ENCODE results near the gene ZBTB8A. TPM values are rescaled to one million over a fixed set of nuclear protein-coding genes. Genes with fewer than 3 reads are reported as not detected.
"Not testable (repeated sequence)": the region's sequence is repeated elsewhere in the genome, so short reads cannot be mapped to it uniquely, and the experiment has no call there.

The ZBTB8A gene
- total RNA-seq, 1 donor from 2014 or later, result 10.1 TPM

DNA sequence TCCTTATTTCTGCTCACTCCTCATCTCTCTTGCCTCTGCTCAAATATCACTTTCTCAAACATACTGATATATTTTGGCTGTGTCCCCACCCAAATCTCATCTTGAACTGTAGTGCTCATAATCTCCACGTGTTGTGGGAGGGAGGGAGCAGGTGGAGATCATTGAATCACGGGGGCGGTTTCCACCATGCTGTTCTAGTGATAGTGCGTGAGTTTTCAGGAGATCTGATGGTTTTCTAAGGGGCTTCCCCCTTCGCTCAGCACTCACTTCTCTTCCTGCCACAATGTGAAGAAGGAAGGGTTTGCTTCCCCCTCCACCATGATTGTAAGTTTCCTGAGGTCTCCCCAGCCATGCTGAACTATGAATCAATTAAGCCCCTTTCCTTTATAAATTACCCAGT is 84.5 kb downstream of the ZBTB8A start:
- Histone ChIP-seq H3K9me3 (no peaks in the 10 kb centered on the region), H3K27ac (no peak overlapping the region), H3K4me3 (no peak overlapping the region), H3K4me1 (no peaks in the 10 kb centered on the region), H3K36me3 (peaks cover 0 to 19% of the 10 kb centered on the region in 2 donors), H3K27me3 (no peaks in the 10 kb centered on the region)
- no peak for DNase-seq (ENCODE audit: extremely low spot score in 2 of 2)
- intact Hi-C loops (cut with DNase I), result no loop called here
- TF ChIP-seq POLR2A (IDR thresholded peaks at IDR 0.05) (no peak), POLR2AphosphoS5 (IDR thresholded peaks at IDR 0.05; ENCODE audit: insufficient read depth in 1 of 2, low read depth in 1 of 2) (no peak)
- TF ChIP-seq, protein P1, sequence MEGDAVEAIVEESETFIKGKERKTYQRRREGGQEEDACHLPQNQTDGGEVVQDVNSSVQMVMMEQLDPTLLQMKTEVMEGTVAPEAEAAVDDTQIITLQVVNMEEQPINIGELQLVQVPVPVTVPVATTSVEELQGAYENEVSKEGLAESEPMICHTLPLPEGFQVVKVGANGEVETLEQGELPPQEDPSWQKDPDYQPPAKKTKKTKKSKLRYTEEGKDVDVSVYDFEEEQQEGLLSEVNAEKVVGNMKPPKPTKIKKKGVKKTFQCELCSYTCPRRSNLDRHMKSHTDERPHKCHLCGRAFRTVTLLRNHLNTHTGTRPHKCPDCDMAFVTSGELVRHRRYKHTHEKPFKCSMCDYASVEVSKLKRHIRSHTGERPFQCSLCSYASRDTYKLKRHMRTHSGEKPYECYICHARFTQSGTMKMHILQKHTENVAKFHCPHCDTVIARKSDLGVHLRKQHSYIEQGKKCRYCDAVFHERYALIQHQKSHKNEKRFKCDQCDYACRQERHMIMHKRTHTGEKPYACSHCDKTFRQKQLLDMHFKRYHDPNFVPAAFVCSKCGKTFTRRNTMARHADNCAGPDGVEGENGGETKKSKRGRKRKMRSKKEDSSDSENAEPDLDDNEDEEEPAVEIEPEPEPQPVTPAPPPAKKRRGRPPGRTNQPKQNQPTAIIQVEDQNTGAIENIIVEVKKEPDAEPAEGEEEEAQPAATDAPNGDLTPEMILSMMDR (IDR thresholded peaks at IDR 0.05), result no peak

DNA sequence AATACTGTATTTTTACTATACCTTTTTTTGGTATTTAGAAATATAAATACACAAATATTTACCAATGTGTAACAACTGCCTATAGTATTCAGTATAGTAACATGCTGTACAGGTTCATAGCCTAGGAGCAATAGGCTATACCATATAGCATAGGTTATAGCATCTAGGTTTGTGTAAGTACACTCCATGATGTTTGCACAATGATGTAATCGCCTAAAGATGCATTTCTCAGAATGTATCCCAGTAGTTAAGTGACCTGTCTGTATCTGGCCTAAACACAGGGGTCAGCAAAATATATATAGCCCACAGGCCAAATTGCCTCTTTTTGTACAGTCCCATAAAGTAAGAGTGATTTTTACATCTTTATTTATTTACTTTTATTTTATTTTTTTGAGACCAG is 86.9 kb downstream of the ZBTB8A start:
- H3K4me3 ChIP-seq, result no peak overlapping the region
- TF ChIP-seq POLR2AphosphoS5 (IDR thresholded peaks at IDR 0.05; ENCODE audit: insufficient read depth in 1 of 2, low read depth in 1 of 2), result no peak
- no peak for TF ChIP-seq POLR2A (IDR thresholded peaks at IDR 0.05)
- TF ChIP-seq, protein P1 (IDR thresholded peaks at IDR 0.05), result no peak
- no peaks in the 10 kb centered on the region for H3K27me3 ChIP-seq
- no peak overlapping the region for H3K27ac ChIP-seq
- H3K9me3 ChIP-seq, result no peaks in the 10 kb centered on the region
- DNase-seq (ENCODE audit: extremely low spot score in 2 of 2), result no peak
- intact Hi-C loops (cut with DNase I), result no loop called here
- H3K36me3 ChIP-seq, result peaks cover 0 to 29% of the 10 kb centered on the region in 2 donors
- H3K4me1 ChIP-seq, result no peaks in the 10 kb centered on the region

DNA sequence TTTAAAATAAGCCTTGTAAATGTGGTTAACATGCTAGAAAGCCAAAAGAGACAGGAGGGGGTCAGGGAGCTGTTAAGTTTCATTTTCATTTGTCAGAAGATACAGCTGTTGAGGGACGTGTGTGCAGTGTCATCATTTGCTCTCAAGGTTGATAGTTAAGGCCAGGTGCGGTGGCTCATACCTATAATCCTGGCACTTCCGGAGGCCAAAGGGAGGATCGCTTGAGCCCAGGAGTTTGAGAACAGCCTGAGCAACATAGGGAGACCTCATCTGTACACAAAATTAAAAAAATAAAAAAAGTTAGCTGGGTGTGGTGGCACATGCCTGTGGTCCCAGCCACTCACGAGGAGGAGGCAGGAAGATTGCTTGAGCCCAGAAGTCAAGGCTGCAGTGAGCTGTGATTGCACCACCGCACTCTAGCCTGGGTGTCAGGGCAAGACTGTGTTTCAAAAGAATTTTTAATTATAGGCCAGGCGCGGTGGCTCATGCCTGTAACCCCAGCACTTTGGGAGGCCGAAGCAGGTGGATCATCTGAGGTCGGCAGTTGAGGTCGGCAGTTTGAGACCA is 88.5 kb downstream of the ZBTB8A start:
- no peak for DNase-seq (ENCODE audit: extremely low spot score in 2 of 2)
- intact Hi-C loops (cut with DNase I), result no loop called here

DNA sequence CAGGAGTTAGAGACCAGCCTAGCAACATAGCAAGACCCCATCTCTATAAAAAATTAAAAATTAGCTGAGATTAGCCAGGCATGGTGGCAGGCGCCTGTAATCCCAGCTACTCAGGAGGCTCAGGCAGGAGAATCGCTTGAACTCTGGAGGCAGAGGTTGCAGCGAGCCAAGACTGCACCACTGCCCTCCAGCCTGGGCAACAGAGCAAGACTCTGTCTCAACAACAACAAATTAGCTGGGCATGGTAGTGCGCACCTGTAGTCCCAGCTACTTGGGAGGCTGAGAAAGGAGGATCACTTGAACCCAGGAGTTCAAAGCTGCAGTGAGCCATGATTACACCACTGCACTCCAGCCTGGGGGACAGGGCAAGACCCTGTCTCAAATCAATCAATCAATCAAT is 90.9 kb downstream of the ZBTB8A start:
- H3K4me1 ChIP-seq; H3K9me3 ChIP-seq; H3K27me3 ChIP-seq; DNase-seq (ENCODE audit: extremely low spot score in 2 of 2); H3K4me3 ChIP-seq; H3K27ac ChIP-seq; intact Hi-C loops (cut with DNase I): not testable (repeated sequence)
- peaks cover 0 to 46% of the 10 kb centered on the region in 2 donors for H3K36me3 ChIP-seq

More for the DNA sequence above, 88.5 kb downstream of the ZBTB8A start:
- no peaks in the 10 kb centered on the region for H3K9me3 ChIP-seq
- peaks cover 0 to 38% of the 10 kb centered on the region in 2 donors for H3K36me3 ChIP-seq
- H3K27me3 ChIP-seq, result no peaks in the 10 kb centered on the region
- H3K4me1 ChIP-seq, result no peaks in the 10 kb centered on the region
- TF ChIP-seq POLR2AphosphoS5 (IDR thresholded peaks at IDR 0.05; ENCODE audit: insufficient read depth in 1 of 2, low read depth in 1 of 2) (no peak), POLR2A (IDR thresholded peaks at IDR 0.05) (no peak)
- TF ChIP-seq, protein P1 (IDR thresholded peaks at IDR 0.05), result no peak
- H3K4me3 ChIP-seq, result no peak overlapping the region
- H3K27ac ChIP-seq, result no peak overlapping the region

DNA sequence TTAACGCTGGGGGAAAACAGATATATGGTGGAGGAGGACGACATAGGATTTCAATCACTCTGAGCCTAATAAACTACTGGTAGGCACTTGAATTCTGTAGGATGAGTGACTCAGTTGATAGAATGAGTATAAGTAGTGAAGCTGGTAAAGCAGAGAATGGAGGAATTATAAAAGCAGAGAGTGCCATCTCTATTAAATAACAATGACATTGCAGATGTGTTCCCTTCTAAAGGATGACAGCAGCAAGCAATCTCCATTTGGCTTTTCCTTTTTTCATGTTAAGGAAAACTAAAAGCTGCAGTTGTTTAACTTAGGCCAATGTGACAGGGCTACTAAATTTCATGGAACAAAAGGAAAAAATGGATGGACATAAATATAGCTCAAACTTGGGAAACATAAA is 93.6 kb downstream of the ZBTB8A start:
- peaks cover 0 to 37% of the 10 kb centered on the region in 2 donors for H3K36me3 ChIP-seq
- H3K9me3 ChIP-seq, result no peaks in the 10 kb centered on the region
- H3K27ac ChIP-seq, result no peak overlapping the region
- no peaks in the 10 kb centered on the region for H3K4me1 ChIP-seq
- H3K4me3 ChIP-seq, result no peak overlapping the region
- no peak for DNase-seq (ENCODE audit: extremely low spot score in 2 of 2)
- TF ChIP-seq POLR2A (IDR thresholded peaks at IDR 0.05), result no peak
- TF ChIP-seq, protein P1 (IDR thresholded peaks at IDR 0.05), result no peak
- TF ChIP-seq POLR2AphosphoS5 (IDR thresholded peaks at IDR 0.05; ENCODE audit: insufficient read depth in 1 of 2, low read depth in 1 of 2), result no peak
- intact Hi-C loops (cut with DNase I), result no loop called here
- no peaks in the 10 kb centered on the region for H3K27me3 ChIP-seq

Measured in vagina (tissue), 2 donors.